LNCaP clone FGC (cell line): Measurements from ENCODE around the gene RBM39.
"Not testable (repeated sequence)": the region's sequence is repeated elsewhere in the genome, so short reads cannot be mapped to it uniquely, and the experiment has no call there.

ENCODE experiments used
- DNase-seq: peaks from one replicate; pipeline ENCODE4 v3.0.0-alpha.2; 2011; ENCODE audit warnings: low read depth
- H3K4me3 ChIP-seq: 2 replicates; pipeline ENCODE4 v1.5.1; 2011; ENCODE audit warnings: mild to moderate bottlenecking, low read depth, low read length, control low read depth
- TF ChIP-seq, protein P1 (sequence below): IDR thresholded peaks from 2 replicates; pipeline ENCODE4 v1.5.1; 2012; ENCODE audit warnings: mild to moderate bottlenecking; ENCODE audit not compliant: control insufficient read depth, insufficient read depth; ENCODE audit errors: extremely low read depth

Gene RBM39

DNA sequence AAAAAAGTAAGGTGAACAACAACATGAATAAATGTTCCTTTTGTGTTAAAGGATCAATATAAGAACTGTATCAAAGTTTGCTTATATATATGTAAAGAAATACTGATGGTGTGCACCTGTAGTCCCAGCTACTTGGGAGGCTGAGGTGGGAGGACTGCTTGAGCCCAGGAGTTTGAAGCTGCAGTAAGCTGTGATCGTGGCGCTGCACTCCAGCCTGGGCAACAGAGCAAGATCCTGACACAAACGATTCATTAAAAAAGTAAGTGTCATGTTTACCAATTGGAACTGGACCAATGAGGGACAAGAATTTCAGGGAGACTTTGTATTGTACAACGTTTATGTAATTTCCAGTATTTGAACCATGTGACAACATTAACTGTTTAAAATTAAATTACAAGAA is 24.8 kb upstream of the RBM39 start:
- TF ChIP-seq, protein P1, sequence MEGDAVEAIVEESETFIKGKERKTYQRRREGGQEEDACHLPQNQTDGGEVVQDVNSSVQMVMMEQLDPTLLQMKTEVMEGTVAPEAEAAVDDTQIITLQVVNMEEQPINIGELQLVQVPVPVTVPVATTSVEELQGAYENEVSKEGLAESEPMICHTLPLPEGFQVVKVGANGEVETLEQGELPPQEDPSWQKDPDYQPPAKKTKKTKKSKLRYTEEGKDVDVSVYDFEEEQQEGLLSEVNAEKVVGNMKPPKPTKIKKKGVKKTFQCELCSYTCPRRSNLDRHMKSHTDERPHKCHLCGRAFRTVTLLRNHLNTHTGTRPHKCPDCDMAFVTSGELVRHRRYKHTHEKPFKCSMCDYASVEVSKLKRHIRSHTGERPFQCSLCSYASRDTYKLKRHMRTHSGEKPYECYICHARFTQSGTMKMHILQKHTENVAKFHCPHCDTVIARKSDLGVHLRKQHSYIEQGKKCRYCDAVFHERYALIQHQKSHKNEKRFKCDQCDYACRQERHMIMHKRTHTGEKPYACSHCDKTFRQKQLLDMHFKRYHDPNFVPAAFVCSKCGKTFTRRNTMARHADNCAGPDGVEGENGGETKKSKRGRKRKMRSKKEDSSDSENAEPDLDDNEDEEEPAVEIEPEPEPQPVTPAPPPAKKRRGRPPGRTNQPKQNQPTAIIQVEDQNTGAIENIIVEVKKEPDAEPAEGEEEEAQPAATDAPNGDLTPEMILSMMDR, result no peak
- H3K4me3 ChIP-seq, result no peak overlapping the region
- no peak for DNase-seq

DNA sequence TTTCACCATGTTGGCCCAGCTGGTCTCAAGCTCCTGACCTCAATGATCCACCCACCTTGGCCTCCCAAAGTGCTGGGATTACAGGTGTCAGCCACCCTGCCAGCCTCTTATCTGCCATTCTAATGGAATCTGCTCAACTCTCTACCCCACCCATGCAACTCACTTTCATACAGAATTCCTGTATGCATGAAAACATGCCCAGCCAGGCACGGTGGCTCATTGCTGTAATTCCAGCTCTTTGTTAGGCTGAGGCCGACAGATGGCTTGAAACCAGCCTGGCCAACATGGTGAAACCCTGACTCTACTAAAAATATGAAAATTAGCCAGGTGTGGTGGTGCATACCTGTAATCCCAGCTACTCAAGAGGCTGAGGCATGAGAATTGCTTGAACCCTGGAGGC is 22.9 kb upstream of the RBM39 start:
- not testable (repeated sequence) for DNase-seq, H3K4me3 ChIP-seq

DNA sequence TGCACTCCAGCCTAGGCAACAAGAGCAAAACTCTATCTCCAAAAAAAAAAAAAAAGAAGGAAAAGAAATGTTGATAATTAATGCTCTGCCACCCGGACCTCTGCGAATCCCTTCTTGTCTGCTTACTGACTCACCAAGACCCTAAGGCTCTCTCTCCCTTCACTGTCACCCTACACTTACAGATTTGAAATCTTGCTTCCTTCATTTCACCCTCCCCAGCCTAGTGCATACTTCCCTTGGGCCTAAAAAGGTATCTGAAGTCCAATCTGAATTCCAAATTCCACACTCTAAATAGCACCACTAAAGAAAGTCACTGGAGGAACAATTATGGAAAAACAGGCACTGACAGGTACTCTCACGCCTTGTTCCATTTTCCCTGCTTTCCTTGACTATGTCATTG is 20.4 kb upstream of the RBM39 start:
- TF ChIP-seq, protein P1, result no peak
- DNase-seq, result no peak
- no peak overlapping the region for H3K4me3 ChIP-seq

DNA sequence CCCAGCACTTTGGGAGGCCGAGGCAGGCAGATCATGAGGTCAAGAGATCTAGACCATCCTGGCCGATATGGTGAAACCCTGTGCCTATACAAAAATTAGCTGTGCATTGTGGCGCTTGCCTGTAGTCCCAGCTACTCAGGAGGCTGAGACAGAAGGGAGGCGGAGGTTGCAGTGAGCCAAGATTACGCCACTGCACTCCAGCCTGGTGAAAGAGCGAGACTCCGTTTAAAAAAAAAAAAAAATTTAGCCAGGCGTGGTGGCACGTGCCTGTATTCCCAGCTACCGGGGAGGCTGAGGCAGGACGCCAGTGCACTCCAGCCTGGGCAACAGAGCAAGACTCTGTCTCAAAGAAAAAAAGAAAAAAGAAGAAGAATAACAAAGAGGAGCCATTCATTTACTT is 19.5 kb upstream of the RBM39 start:
- DNase-seq, result not testable (repeated sequence)

DNA sequence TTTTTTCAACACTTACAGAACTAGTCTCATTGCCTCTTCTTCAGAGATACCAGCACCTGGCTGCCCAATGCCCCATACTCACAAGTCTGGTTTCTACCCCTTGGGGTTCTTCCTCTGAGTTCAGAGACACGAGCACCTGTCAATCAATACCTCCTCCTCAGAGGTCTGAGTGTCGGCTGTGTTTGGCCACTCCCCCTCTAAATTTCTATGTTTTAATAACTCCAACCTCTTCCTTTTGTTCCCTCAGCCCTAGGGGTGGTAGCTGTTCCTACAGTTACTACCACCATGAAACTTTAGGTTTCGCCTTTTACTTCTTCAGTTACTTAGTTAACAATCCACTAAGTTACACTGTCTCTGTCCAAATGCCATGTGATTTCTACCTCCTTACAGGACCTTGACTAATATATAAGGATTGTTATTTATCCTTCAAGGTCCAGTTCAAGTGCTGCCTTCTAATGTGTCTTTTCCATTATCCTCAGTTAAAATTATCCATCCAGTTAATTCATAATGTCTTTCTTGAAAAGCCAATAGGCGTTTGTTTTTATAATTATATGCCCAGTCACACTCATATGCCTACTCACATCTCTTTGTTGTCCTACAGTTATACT is 15.1 kb upstream of the RBM39 start:
- no peak for DNase-seq
- H3K4me3 ChIP-seq, result no peak overlapping the region

More for the DNA sequence above, 19.5 kb upstream of the RBM39 start:
- not testable (repeated sequence) for H3K4me3 ChIP-seq

DNA sequence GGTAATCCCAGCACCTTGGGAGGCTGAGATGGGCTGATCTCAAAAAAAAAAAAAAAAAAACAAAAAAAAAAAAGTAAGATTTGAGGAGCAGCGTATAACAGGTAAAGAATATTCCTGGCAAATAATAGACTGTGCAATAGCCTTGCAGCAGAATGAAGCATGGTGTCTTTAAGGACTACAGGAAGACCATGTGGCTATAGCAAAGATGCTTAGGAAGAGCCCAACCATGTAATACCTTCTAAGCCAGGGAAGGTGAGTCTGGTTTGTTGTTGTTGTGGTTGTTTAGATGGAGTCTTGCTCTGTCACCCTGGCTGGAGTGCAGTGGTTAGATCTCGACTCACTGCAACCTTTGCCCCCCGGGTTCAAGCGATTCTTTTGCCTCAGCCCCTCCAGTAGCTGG is 14.3 kb upstream of the RBM39 start:
- TF ChIP-seq, protein P1, result no peak
- DNase-seq, result no peak
- H3K4me3 ChIP-seq, result no peak overlapping the region

More for the DNA sequence above, 15.1 kb upstream of the RBM39 start:
- TF ChIP-seq, protein P1, result no peak

DNA sequence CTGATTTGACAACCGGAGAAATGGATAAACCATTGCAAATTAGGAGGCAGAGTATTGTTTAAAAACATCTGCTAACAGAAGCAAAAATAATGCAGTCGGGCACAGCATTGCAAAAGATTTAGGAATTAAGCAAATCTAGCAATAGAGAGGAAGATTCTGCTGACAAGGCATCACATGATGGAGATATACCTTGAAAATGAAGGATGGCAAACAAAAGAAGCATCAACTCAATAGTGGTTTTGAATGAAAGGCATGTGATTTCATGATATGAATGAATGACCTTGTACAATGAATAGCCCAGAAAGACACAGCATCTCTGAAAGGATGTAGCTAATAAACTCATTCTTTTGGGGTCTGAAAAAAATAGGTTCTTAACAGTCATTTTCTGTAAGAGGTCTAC is 8.6 kb upstream of the RBM39 start:
- DNase-seq, result no peak
- H3K4me3 ChIP-seq, result no peak overlapping the region
- TF ChIP-seq, protein P1, result no peak

DNA sequence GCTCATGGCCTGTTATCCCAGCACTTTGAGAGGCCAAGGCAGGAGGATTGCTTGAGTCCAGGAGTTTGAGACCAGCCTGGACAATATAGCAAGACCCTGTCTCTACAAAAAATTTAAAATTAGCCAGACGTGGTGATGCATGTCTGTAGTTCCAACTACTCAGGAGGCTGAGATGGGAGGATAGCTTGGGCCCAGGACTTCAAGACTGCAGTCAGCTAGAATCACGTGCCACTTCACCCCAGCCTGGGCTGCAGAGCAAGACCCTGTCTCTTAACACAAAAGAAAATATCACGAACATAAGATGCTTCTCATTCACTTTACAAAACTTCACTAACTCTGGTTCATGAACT is 2.4 kb upstream of the RBM39 start:
- not testable (repeated sequence) for DNase-seq, H3K4me3 ChIP-seq
